A673 (cell line): ENCODE results near the gene RAPGEF2. TPM values are rescaled to one million over a fixed set of nuclear protein-coding genes. Genes with fewer than 3 reads are reported as not detected.

ENCODE experiments used
- BruUV-seq: library from RNA; stranded (reverse); fragments of 400-500 nt; replicated peaks from 2 replicates; lab custom pipeline; 2021; lab: Mats Ljungman, UMichigan
- CTCF ChIA-PET: fragments of 300-600 bp; sonication (Branson Sonifier 250); formaldehyde crosslinking; loops from one replicate; lab custom pipeline; 2022; ENCODE audit warnings: antibody characterized with exemption; lab: Charles Lee
- POLR2A ChIA-PET: fragments of 300-600 bp; sonication (Branson Sonifier 250); formaldehyde crosslinking; loops from one replicate; lab custom pipeline; 2022; ENCODE audit warnings: antibody characterized with exemption; ENCODE audit not compliant: low non-redundant PET; lab: Charles Lee
- DNase-seq: peaks from one replicate; pipeline ENCODE4 v3.0.0-alpha.2; 2015; ENCODE audit warnings: low spot score
- H3K27ac ChIP-seq: fragments of 200-600 bp; sonication (generic); 2 replicates; pipeline ENCODE4 v1.5.1; 2016; ENCODE audit warnings: mixed run types, low read depth, mild to moderate bottlenecking, mixed read lengths, antibody characterized with exemption, low read length; ENCODE audit not compliant: poor library complexity, severe bottlenecking
- H3K27me3 ChIP-seq: fragments of 200-600 bp; sonication (generic); replicated peaks from 2 replicates; pipeline ENCODE4 v1.6.1; 2017; ENCODE audit warnings: mixed run types, low read depth, mild to moderate bottlenecking, mixed read lengths, antibody characterized with exemption, low read length; ENCODE audit not compliant: insufficient read depth, poor library complexity
- H3K36me3 ChIP-seq: fragments of 200-600 bp; sonication (generic); 2 replicates; pipeline ENCODE4 v1.6.1; 2016; ENCODE audit warnings: mixed run types, mild to moderate bottlenecking, mixed read lengths, antibody characterized with exemption, low read length; ENCODE audit not compliant: insufficient read depth, poor library complexity, severe bottlenecking
- H3K4me1 ChIP-seq: fragments of 200-600 bp; sonication (generic); 2 replicates; pipeline ENCODE4 v1.6.1; 2017; ENCODE audit warnings: mixed run types, mild to moderate bottlenecking, mixed read lengths, antibody characterized with exemption, low read length; ENCODE audit not compliant: insufficient read depth, poor library complexity, severe bottlenecking
- H3K4me3 ChIP-seq: fragments of 200-600 bp; sonication (generic); 2 replicates; pipeline ENCODE4 v1.5.1; 2016; ENCODE audit warnings: low read depth, mixed run types, mild to moderate bottlenecking, mixed read lengths, low read length; ENCODE audit not compliant: poor library complexity, severe bottlenecking
- H3K9me3 ChIP-seq: fragments of 200-600 bp; sonication (generic); 2 replicates; pipeline ENCODE4 v1.6.1; 2016; ENCODE audit warnings: mixed run types, low read depth, mild to moderate bottlenecking, mixed read lengths, antibody characterized with exemption, low read length; ENCODE audit not compliant: poor library complexity, severe bottlenecking
- EZH2 ChIP-seq: fragments of 200-600 bp; sonication (generic); IDR thresholded peaks from 2 replicates; pipeline ENCODE4 v1.6.1; 2017; ENCODE audit warnings: borderline replicate concordance, low read depth, mild to moderate bottlenecking, mixed read lengths, antibody characterized with exemption, low read length; ENCODE audit not compliant: poor library complexity, severe bottlenecking
- intact Hi-C: fragments of 100-400 bp; cut with micrococcal nuclease; formaldehyde crosslinking; loops from one replicate; pipeline ENCODE4 v1.10.0; 2022; ENCODE audit not compliant: unreplicated experiment
- total RNA-seq: library from RNA; stranded (reverse); gene quantifications from 2 replicates; pipeline ENCODE4 v1.2.3, GENCODE V29; 2021
- TF ChIP-seq, protein P1 (sequence below): fragments of 300-800, 200-600 bp; sonication (generic); conservative IDR thresholded peaks from 2 replicates; pipeline ENCODE4 v1.5.1; 2017; ENCODE audit warnings: low read depth, mild to moderate bottlenecking, antibody characterized with exemption, low read length, moderate library complexity, mixed read lengths

Gene RAPGEF2
- total RNA-seq, 1 experiment from 2014 or later = 31.9 TPM

DNA sequence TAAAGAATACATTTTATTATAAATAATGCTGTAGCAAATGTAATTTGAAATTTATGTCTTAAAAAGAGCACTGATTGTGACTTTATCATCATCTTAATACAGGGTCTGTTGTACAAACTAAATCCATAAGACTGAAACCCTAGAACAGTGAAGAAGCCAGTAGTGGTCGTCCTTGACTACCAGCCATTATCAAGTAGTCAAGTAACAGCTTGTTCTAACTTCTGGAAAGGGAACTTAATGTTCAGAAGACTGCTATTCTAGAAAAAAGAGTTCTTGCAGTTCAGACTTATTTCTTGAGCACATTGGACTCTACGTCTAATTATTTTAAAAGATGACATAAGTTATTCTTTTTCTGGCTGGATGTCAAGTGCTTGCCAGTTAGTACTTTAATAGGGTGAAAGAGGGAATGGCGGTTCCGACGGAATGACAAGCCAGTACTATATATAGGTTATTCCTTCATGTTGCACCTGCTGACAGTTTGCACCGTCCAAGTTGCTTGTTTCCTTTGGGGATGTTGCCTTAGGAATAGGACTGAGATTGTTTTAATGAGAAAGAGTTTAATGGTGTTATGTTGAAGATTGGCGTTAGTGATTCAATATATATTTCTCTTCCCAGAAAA, 109.9 kb downstream of the RAPGEF2 start:
- no TSS peak for BruUV-seq
- DNase-seq = no peak
- Histone ChIP-seq H3K4me3 (no peak overlapping the region), H3K36me3 (no peaks in the 10 kb centered on the region), H3K9me3 (no peaks in the 10 kb centered on the region), H3K27me3 (no peaks in the 10 kb centered on the region), H3K4me1 (no peaks in the 10 kb centered on the region), H3K27ac (no peak overlapping the region)
- TF ChIP-seq, protein P1, sequence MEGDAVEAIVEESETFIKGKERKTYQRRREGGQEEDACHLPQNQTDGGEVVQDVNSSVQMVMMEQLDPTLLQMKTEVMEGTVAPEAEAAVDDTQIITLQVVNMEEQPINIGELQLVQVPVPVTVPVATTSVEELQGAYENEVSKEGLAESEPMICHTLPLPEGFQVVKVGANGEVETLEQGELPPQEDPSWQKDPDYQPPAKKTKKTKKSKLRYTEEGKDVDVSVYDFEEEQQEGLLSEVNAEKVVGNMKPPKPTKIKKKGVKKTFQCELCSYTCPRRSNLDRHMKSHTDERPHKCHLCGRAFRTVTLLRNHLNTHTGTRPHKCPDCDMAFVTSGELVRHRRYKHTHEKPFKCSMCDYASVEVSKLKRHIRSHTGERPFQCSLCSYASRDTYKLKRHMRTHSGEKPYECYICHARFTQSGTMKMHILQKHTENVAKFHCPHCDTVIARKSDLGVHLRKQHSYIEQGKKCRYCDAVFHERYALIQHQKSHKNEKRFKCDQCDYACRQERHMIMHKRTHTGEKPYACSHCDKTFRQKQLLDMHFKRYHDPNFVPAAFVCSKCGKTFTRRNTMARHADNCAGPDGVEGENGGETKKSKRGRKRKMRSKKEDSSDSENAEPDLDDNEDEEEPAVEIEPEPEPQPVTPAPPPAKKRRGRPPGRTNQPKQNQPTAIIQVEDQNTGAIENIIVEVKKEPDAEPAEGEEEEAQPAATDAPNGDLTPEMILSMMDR = no peak
- intact Hi-C loops = no loop called here
- CTCF ChIA-PET = no interaction called here
- POLR2A ChIA-PET = no interaction called here

- Histone ChIP-seq H3K27me3 (no peaks in the 10 kb centered on the region), H3K36me3 (no peaks in the 10 kb centered on the region), H3K27ac (no peak overlapping the region), H3K9me3 (no peaks in the 10 kb centered on the region), H3K4me1 (peaks cover 4% of the 10 kb centered on the region), H3K4me3 (no peak overlapping the region)
- ChIA-PET POLR2A (no interaction called here), CTCF (no interaction called here)
- intact Hi-C loops = no loop called here
- no peak for TF ChIP-seq EZH2
- TF ChIP-seq, protein P1 = no peak
- DNase-seq = no peak
- BruUV-seq = no TSS peak
Measured at GRCh38 chr4:159216834-159217233, 114.0 kb downstream of the RAPGEF2 start.

DNA sequence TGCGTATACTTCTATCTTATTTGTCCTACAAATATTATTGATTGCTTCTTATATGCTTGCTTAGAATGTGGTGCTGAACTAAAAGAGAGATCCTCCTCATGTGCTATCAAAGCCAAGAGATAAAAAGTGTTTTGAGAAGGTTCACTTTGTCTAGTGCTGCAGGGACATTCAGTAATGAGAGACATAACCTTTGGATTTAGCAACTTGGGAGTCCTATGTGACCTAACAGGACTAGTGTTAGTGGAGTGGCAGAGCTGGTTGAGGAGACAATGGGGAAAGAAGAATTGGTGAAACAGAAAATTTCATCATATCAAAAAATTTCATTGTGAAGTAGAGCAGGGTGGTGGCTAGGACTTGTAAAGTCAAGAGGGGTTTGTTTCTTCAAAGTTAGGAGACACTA, 117.0 kb downstream of the RAPGEF2 start:
- peaks cover 4% of the 10 kb centered on the region for H3K4me1 ChIP-seq
- no peak overlapping the region for H3K4me3 ChIP-seq
- H3K27ac ChIP-seq = no peak overlapping the region
- no peak for TF ChIP-seq EZH2
- TF ChIP-seq, protein P1 = no peak
- POLR2A ChIA-PET = no interaction called here
- no peaks in the 10 kb centered on the region for H3K9me3 ChIP-seq
- no peaks in the 10 kb centered on the region for H3K36me3 ChIP-seq
- no TSS peak for BruUV-seq
- no peaks in the 10 kb centered on the region for H3K27me3 ChIP-seq
- CTCF ChIA-PET = no interaction called here
- intact Hi-C loops = no loop called here
- DNase-seq = no peak
